ENCODE data around the gene NDST3.

- TF ChIP-seq CTCF (IDR thresholded peaks at IDR 0.05; ENCODE audit: low read depth, low read length) (no peak), POLR2A (IDR thresholded peaks at IDR 0.05; ENCODE audit: extremely low read depth, insufficient read length) (no peak), MYC (IDR thresholded peaks at IDR 0.05; ENCODE audit: low read depth, low read length) (no peak)
- TF ChIP-seq, protein P1, sequence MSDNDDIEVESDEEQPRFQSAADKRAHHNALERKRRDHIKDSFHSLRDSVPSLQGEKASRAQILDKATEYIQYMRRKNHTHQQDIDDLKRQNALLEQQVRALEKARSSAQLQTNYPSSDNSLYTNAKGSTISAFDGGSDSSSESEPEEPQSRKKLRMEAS (IDR thresholded peaks at IDR 0.05; ENCODE audit: low read depth, low read length): no peak
Measured at GRCh38 chr4:118175506-118175905, 141.2 kb downstream of the NDST3 start.

Data from NB4 (cell line).